OCI-LY7 (cell line): ENCODE data around the gene SPG7. TPM values are rescaled to one million over a fixed set of nuclear protein-coding genes. Genes with fewer than 3 reads are reported as not detected.
"Not testable (repeated sequence)": the region's sequence is repeated elsewhere in the genome, so short reads cannot be mapped to it uniquely, and the experiment has no call there.

Experiments used
- BruUV-seq: library from RNA; stranded (reverse); fragments of 400-500 nt; replicated peaks from 2 replicates; lab custom pipeline; 2021; lab: Mats Ljungman, UMichigan
- CTCF ChIA-PET: fragments of 300-600 bp; sonication (Branson Sonifier 250); formaldehyde crosslinking; loops from one replicate; lab custom pipeline; 2022; ENCODE audit warnings: antibody characterized with exemption; ENCODE audit not compliant: unreplicated experiment; lab: Charles Lee
- POLR2A ChIA-PET: fragments of 300-600 bp; sonication (Branson Sonifier 250); formaldehyde crosslinking; loops from one replicate; lab custom pipeline; 2022; ENCODE audit warnings: antibody characterized with exemption; lab: Charles Lee
- DNase-seq: peaks from one replicate; pipeline ENCODE4 v3.0.0-alpha.2; 2015; ENCODE audit warnings: low spot score
- H2AFZ ChIP-seq: fragments of 200-600 bp; sonication (generic), shearing (Covaris generic); 2 replicates; pipeline ENCODE4 v1.6.1; 2014; ENCODE audit warnings: mild to moderate bottlenecking, antibody characterized with exemption, low read length, moderate library complexity
- H3K27ac ChIP-seq: fragments of 200-600 bp; sonication (generic); 2 replicates; pipeline ENCODE4 v1.5.1; 2014; ENCODE audit warnings: mixed run types, low read depth, mild to moderate bottlenecking, moderate library complexity, low read length, inconsistent platforms; ENCODE audit not compliant: poor library complexity, severe bottlenecking
- H3K36me3 ChIP-seq: fragments of 200-600 bp; sonication (generic); 2 replicates; pipeline ENCODE4 v1.6.1; 2014; ENCODE audit warnings: mild to moderate bottlenecking, antibody characterized with exemption, low read length, moderate library complexity, mixed read lengths; ENCODE audit not compliant: insufficient read depth
- H3K4me1 ChIP-seq: fragments of 200-600 bp; sonication (generic); 2 replicates; pipeline ENCODE4 v1.5.1; 2014; ENCODE audit warnings: mild to moderate bottlenecking, low read length; ENCODE audit not compliant: insufficient read depth, poor library complexity, severe bottlenecking
- H3K4me2 ChIP-seq: fragments of 200-600 bp; sonication (generic); 2 replicates; pipeline ENCODE4 v1.6.1; 2014; ENCODE audit warnings: mild to moderate bottlenecking, low read length
- H3K4me3 ChIP-seq: fragments of 200-600 bp; sonication (generic); 2 replicates; pipeline ENCODE4 v1.5.1; 2014; ENCODE audit warnings: mild to moderate bottlenecking, low read depth, low read length; ENCODE audit not compliant: poor library complexity, severe bottlenecking
- H3K79me2 ChIP-seq: fragments of 200-600 bp; sonication (generic); 2 replicates; pipeline ENCODE4 v1.6.1; 2016; ENCODE audit warnings: low read depth, mild to moderate bottlenecking, low read length, moderate library complexity, mixed read lengths; ENCODE audit not compliant: insufficient read depth
- H3K9me2 ChIP-seq: fragments of 200-600 bp; sonication (generic); 2 replicates; pipeline ENCODE4 v1.6.1; 2016; ENCODE audit warnings: mild to moderate bottlenecking, low read length, mixed read lengths; ENCODE audit not compliant: insufficient read depth
- H3K9me3 ChIP-seq: fragments of 200-600 bp; sonication (generic); 2 replicates; pipeline ENCODE4 v1.6.1; 2014; ENCODE audit warnings: mild to moderate bottlenecking, mixed run types, low read length, mixed read lengths
- H4K20me1 ChIP-seq: fragments of 200-600 bp; sonication (generic); 2 replicates; pipeline ENCODE4 v1.6.1; 2014; ENCODE audit warnings: mild to moderate bottlenecking, antibody characterized with exemption, low read length, moderate library complexity, mixed read lengths; ENCODE audit not compliant: insufficient read depth
- CTCF ChIP-seq: fragments of 200-600 bp; sonication (generic); conservative IDR thresholded peaks from 2 replicates; pipeline ENCODE4 v1.5.1; 2014; ENCODE audit warnings: mild to moderate bottlenecking, antibody characterized with exemption, low read length, moderate library complexity, mixed read lengths
- EZH2phosphoT487 ChIP-seq: fragments of 200-600 bp; sonication (generic); IDR thresholded peaks from 2 replicates; pipeline ENCODE4 v1.6.1; 2018; ENCODE audit warnings: low read depth, borderline replicate concordance, mild to moderate bottlenecking, mixed run types, antibody characterized with exemption, low read length, moderate library complexity, mixed read lengths
- intact Hi-C: fragments of 100-400 bp; cut with micrococcal nuclease; formaldehyde crosslinking; loops from one replicate; pipeline ENCODE4 v1.10.0; 2022; ENCODE audit not compliant: unreplicated experiment
- total RNA-seq, 2 experiments: library from RNA; depleted of rRNA in 1 of 2; stranded (reverse); fragments of >200 nt in 1 of 2; shearing (Covaris generic) in 1 of 2; gene quantifications; 2 replicates each; pipeline ENCODE4 v1.2.3, GENCODE V29; 2014 to 2022

The SPG7 gene
- total RNA-seq, 2 experiments from 2014 or later: 92.7 to 121 TPM

GRCh38 chr16:89586853-89587252, 78.7 kb downstream of the SPG7 start:
- Histone ChIP-seq H3K9me3 (0 out of 2 replicates have a peak, but pooled peaks cover 3% of the 10 kb centered on the region), H3K4me2 (no peak overlapping the region), H3K27ac (no peak overlapping the region), H3K4me3 (no peak overlapping the region), H3K79me2 (no peaks in the 10 kb centered on the region), H3K9me2 (no peaks in the 10 kb centered on the region), H2AFZ (no peak overlapping the region), H4K20me1 (no peaks in the 10 kb centered on the region), H3K36me3 (no peaks in the 10 kb centered on the region), H3K4me1 (no peaks in the 10 kb centered on the region)
- TF ChIP-seq CTCF (no peak), EZH2phosphoT487 (no peak)
- DNase-seq: no peak
- CTCF ChIA-PET: no interaction called here
- intact Hi-C loops: no loop called here
- POLR2A ChIA-PET: no interaction called here
- BruUV-seq: no TSS peak

- intact Hi-C loops, H3K9me3 ChIP-seq, DNase-seq, H3K79me2 ChIP-seq, POLR2A ChIA-PET, BruUV-seq, H2AFZ ChIP-seq, H3K4me1 ChIP-seq, H3K27ac ChIP-seq, H3K4me3 ChIP-seq, H3K4me2 ChIP-seq, CTCF ChIA-PET, H3K36me3 ChIP-seq, H4K20me1 ChIP-seq, H3K9me2 ChIP-seq: not testable (repeated sequence)
These were observed 79.5 kb downstream of the SPG7 start for GRCh38 chr16:89587676-89588075.

- TF ChIP-seq EZH2phosphoT487 (no peak), CTCF (no peak)
- no peaks in the 10 kb centered on the region for H4K20me1 ChIP-seq
- 0 out of 2 replicates have a peak, but pooled peaks cover 3% of the 10 kb centered on the region for H3K9me3 ChIP-seq
- H3K36me3 ChIP-seq: no peaks in the 10 kb centered on the region
- POLR2A ChIA-PET: no interaction called here
- no peak overlapping the region for H3K27ac ChIP-seq
- no peak overlapping the region for H3K4me2 ChIP-seq
- no TSS peak for BruUV-seq
- CTCF ChIA-PET: no interaction called here
- DNase-seq: no peak
- H2AFZ ChIP-seq: no peak overlapping the region
- H3K9me2 ChIP-seq: no peaks in the 10 kb centered on the region
- H3K79me2 ChIP-seq: no peaks in the 10 kb centered on the region
- no peaks in the 10 kb centered on the region for H3K4me1 ChIP-seq
- H3K4me3 ChIP-seq: no peak overlapping the region
- intact Hi-C loops: no loop called here
These were observed 80.4 kb downstream of the SPG7 start for GRCh38 chr16:89588413-89589109.
